GM21447 (cell line): ENCODE results near the gene CHCHD6.
A peak's percentile ranks its signal among the peaks of the same experiment; 100 is the strongest.

ENCODE experiments used
- ATAC-seq: cut with Tn5 transposase; IDR thresholded peaks from one replicate; pipeline ENCODE4 v1.9.1; 2021; ENCODE audit not compliant: unreplicated experiment

The CHCHD6 gene

GRCh38 chr3:126889276-126890201 lies 185.5 kb downstream of the CHCHD6 start:
- ATAC-seq = no peak

- no peak for ATAC-seq
Observed at GRCh38 chr3:126891141-126891540, 187.1 kb downstream of the CHCHD6 start.

GRCh38 chr3:126891791-126892190 lies 187.8 kb downstream of the CHCHD6 start:
- ATAC-seq = no peak

- ATAC-seq = no peak
Observed at GRCh38 chr3:126893651-126894050, 189.6 kb downstream of the CHCHD6 start.

- no peak for ATAC-seq
Observed at GRCh38 chr3:126894475-126894874, 190.4 kb downstream of the CHCHD6 start.

- no peak for ATAC-seq
Observed at GRCh38 chr3:126895178-126896066, 191.4 kb downstream of the CHCHD6 start.

- no peak for ATAC-seq
Observed at GRCh38 chr3:126896067-126896441, 192.0 kb downstream of the CHCHD6 start.

- ATAC-seq = no peak
Observed at GRCh38 chr3:126896968-126897367, 192.9 kb downstream of the CHCHD6 start.

- no peak for ATAC-seq
Observed at GRCh38 chr3:126897943-126898342, 193.9 kb downstream of the CHCHD6 start.

- ATAC-seq = no peak
Observed at GRCh38 chr3:126900859-126901540, 197.0 kb downstream of the CHCHD6 start.

GRCh38 chr3:126901631-126902030 lies 197.6 kb downstream of the CHCHD6 start:
- no peak for ATAC-seq

GRCh38 chr3:126903521-126903920 lies 199.5 kb downstream of the CHCHD6 start:
- ATAC-seq = no peak

GRCh38 chr3:126907557-126907956 lies 203.5 kb downstream of the CHCHD6 start:
- ATAC-seq = no peak

- no peak for ATAC-seq
Observed at GRCh38 chr3:126908752-126909275, 204.8 kb downstream of the CHCHD6 start.

- no peak for ATAC-seq
Observed at GRCh38 chr3:126910231-126910630, 206.2 kb downstream of the CHCHD6 start.

- peak; percentile 98 for ATAC-seq
Observed at GRCh38 chr3:126911162-126912026, 207.4 kb downstream of the CHCHD6 start.

GRCh38 chr3:126912027-126912422 lies 208.0 kb downstream of the CHCHD6 start:
- ATAC-seq = no peak

GRCh38 chr3:126912491-126913195 lies 208.6 kb downstream of the CHCHD6 start:
- ATAC-seq = no peak

GRCh38 chr3:126913524-126913923 lies 209.5 kb downstream of the CHCHD6 start:
- no peak for ATAC-seq
